Upper lobe of right lung (tissue), 1 donor: ENCODE data around the gene ANTKMT. TPM values are rescaled to one million over a fixed set of nuclear protein-coding genes. Genes with fewer than 3 reads are reported as not detected.
A peak's percentile ranks its signal among the peaks of the same experiment; 100 is the strongest.

Experiments used
- ATAC-seq: fragments of 200-7000 bp; cut with Tn5 transposase; one replicate; pipeline ENCODE4 v1.9.1; 2020; ENCODE audit warnings: mild to moderate bottlenecking, moderate library complexity
- DNase-seq: peaks from one replicate; pipeline ENCODE4 v3.0.0-alpha.2; 2020
- H3K27ac ChIP-seq: fragments of 200-600 bp; one replicate; pipeline ENCODE4 v1.8.0; 2022
- H3K27me3 ChIP-seq: fragments of 200-600 bp; one replicate; pipeline ENCODE4 v1.8.0; 2022; ENCODE audit warnings: mild to moderate bottlenecking
- H3K36me3 ChIP-seq: fragments of 200-600 bp; one replicate; pipeline ENCODE4 v1.8.0; 2022
- H3K4me1 ChIP-seq: fragments of 200-600 bp; one replicate; pipeline ENCODE4 v1.8.0; 2022
- H3K4me3 ChIP-seq: fragments of 200-600 bp; one replicate; pipeline ENCODE4 v1.8.0; 2022; ENCODE audit warnings: mild to moderate bottlenecking
- H3K9me3 ChIP-seq: fragments of 200-600 bp; one replicate; pipeline ENCODE4 v1.8.0; 2022
- intact Hi-C: fragments of 100-400 bp; cut with DNase I; formaldehyde crosslinking; loops from one replicate; pipeline ENCODE4 v1.11.0; 2022
- total RNA-seq: library from RNA; stranded (reverse); fragmentation: NEBNext Ultra II Directional; extraction: Animal tissue kit (Norgen Biotek cat#: 25700); gene quantifications from one replicate; pipeline ENCODE4 v1.2.1, GENCODE V29; 2021
- TF ChIP-seq, protein P1 (sequence below): fragments of 200-600 bp; IDR thresholded peaks from one replicate; pipeline ENCODE4 v1.8.0; 2022; ENCODE audit warnings: antibody characterized with exemption
- donor health status: DM: no; HTN: yes; CAD: no; lungs with severe emphysema.

ANTKMT gene
- total RNA-seq, 1 donor from 2014 or later, result 30.5 TPM

DNA sequence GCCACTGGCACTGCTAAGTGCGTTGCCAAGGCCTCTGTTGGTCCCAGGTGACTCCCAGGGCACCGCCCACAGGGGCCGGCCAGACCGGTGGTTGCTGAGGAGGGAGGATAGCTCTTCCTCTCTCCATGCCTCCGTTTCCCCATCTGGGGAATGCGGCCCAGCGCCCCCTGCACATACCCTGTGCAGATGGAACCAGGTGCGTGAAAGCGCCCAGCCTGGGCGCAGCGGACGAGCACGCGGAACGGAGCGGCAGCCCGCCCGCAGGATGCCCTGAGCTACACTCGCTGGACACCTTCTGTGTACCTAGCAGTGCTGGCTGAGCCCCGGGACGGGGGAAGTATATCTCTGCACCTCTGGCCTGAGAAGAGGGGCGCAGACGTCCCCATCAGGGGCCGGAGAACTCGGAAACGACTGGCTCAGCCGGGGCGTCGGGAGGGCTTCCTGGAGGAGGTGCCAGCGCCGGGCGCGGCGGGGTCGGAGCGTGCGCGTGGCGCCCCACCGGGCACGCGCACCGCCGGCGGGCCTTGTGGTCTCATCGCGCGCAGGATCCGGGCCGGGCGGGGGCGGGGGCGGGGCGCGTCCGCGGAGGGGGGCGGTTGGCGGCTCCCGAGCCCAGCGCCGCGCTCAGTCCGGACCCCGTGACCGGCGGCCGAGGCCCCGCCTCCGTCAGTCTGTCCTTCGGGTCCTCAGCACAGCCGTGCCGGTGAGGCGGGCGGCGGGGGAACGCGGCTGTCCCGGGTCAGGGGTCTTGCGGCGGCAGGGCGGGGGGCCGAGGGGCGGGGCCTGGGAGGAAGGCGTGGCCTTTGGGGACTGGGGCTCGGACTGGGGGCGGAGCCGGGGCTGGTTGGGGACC lies 5.7 kb downstream of the ANTKMT start, which contains the start of the genes CCDC78 and HAGHL:
Gene CCDC78 (minus strand): TSS at position 6 of the 853 bp plus-strand sequence. CDS start 76 bp downstream, outside the sequence.
Gene HAGHL (plus strand): TSS at position 669 of the 853 bp plus-strand sequence. CDS start 404 bp downstream, outside the sequence.
- peaks cover 16% of the 10 kb centered on the region for H3K27me3 ChIP-seq
- peaks cover under 1% of the 10 kb centered on the region for H3K36me3 ChIP-seq
- peaks cover 25% of the 10 kb centered on the region for H3K4me1 ChIP-seq
- DNase-seq (peak; percentile 82), ATAC-seq (peak; percentile 42)
- peak within 1 kb of the TSS; percentile 58 for H3K4me3 ChIP-seq
- TF ChIP-seq, protein P1, sequence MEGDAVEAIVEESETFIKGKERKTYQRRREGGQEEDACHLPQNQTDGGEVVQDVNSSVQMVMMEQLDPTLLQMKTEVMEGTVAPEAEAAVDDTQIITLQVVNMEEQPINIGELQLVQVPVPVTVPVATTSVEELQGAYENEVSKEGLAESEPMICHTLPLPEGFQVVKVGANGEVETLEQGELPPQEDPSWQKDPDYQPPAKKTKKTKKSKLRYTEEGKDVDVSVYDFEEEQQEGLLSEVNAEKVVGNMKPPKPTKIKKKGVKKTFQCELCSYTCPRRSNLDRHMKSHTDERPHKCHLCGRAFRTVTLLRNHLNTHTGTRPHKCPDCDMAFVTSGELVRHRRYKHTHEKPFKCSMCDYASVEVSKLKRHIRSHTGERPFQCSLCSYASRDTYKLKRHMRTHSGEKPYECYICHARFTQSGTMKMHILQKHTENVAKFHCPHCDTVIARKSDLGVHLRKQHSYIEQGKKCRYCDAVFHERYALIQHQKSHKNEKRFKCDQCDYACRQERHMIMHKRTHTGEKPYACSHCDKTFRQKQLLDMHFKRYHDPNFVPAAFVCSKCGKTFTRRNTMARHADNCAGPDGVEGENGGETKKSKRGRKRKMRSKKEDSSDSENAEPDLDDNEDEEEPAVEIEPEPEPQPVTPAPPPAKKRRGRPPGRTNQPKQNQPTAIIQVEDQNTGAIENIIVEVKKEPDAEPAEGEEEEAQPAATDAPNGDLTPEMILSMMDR, result no peak
- peak within 1 kb of the TSS; percentile 47 for H3K27ac ChIP-seq
- intact Hi-C loops, result no loop called here
- H3K9me3 ChIP-seq, result no peaks in the 10 kb centered on the region

DNA sequence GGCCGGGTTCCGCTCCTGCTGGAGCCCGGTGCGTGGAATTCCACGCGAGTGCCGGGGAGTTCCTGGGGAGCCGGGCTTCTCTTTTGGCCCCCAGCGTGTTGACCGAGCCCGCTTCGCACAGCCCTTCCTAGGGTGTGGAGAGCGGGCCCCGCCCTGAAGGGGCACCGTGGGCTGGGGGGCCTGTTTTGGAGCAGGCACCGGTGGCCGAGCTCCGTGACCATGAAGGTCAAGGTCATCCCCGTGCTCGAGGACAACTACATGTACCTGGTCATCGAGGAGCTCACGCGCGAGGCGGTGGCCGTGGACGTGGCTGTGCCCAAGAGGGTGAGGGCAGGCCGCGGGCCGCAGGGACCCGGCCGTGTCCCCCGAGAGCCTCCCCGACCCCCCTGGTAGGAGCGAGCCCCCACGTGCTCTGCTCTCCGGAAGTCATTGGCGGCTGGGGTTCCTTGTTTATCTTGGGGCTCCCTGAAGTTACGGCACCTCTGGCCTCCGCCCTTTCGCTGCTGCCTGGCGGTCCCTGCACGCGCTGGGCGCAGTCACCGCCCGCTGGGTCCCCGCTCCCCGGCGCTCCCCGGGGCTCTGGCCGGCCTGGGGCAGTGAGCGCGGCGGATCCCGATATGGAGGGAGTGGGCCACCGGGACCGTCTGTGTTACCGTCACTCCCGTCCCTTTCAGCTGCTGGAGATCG lies 6.5 kb downstream of the ANTKMT start:
- Histone ChIP-seq H3K36me3 (peaks cover 8% of the 10 kb centered on the region), H3K27me3 (peaks cover 16% of the 10 kb centered on the region), H3K4me1 (peaks cover 20% of the 10 kb centered on the region), H3K9me3 (no peaks in the 10 kb centered on the region), H3K4me3 (peak overlapping the region; percentile 58), H3K27ac (peak overlapping the region; percentile 47)
- TF ChIP-seq, protein P1, result no peak
- ATAC-seq (peak; percentile 1), DNase-seq (no peak)
- intact Hi-C loops, result no loop called here

DNA sequence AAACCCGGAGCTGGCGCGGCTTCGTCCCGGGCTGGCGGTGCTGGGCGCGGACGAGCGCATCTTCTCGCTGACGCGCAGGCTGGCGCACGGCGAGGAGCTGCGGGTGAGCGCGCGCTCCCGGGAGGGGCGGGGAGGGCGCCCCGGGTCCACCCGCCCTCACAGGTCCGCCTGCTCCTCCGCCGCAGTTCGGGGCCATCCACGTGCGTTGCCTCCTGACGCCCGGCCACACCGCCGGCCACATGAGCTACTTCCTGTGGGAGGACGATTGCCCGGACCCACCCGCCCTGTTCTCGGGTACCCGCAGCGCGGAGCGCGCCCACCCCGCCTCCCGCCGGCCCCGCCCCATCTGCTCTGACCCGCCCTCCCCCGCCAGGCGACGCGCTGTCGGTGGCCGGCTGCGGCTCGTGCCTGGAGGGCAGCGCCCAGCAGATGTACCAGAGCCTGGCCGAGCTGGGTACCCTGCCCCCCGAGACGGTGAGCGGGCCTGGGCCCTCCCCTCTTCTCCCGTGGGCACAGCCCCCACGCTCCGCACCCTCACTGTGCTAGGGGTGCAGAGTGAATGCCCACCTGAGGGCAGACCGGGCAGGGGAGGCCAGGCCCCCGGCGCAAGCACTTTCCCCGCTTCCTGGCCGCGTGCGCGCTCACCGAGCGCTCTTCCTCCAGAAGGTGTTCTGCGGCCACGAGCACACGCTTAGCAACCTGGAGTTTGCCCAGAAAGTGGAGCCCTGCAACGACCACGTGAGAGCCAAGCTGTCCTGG lies 7.4 kb downstream of the ANTKMT start:
- TF ChIP-seq, protein P1, result no peak
- DNase-seq, result peak; percentile 88
- H3K4me1 ChIP-seq, result peaks cover 20% of the 10 kb centered on the region
- peak overlapping the region; percentile 58 for H3K4me3 ChIP-seq
- peaks cover 8% of the 10 kb centered on the region for H3K36me3 ChIP-seq
- ATAC-seq, result peak; percentile 69
- no peaks in the 10 kb centered on the region for H3K9me3 ChIP-seq
- intact Hi-C loops, result no loop called here
- H3K27ac ChIP-seq, result no peak overlapping the region
- H3K27me3 ChIP-seq, result peaks cover 16% of the 10 kb centered on the region

DNA sequence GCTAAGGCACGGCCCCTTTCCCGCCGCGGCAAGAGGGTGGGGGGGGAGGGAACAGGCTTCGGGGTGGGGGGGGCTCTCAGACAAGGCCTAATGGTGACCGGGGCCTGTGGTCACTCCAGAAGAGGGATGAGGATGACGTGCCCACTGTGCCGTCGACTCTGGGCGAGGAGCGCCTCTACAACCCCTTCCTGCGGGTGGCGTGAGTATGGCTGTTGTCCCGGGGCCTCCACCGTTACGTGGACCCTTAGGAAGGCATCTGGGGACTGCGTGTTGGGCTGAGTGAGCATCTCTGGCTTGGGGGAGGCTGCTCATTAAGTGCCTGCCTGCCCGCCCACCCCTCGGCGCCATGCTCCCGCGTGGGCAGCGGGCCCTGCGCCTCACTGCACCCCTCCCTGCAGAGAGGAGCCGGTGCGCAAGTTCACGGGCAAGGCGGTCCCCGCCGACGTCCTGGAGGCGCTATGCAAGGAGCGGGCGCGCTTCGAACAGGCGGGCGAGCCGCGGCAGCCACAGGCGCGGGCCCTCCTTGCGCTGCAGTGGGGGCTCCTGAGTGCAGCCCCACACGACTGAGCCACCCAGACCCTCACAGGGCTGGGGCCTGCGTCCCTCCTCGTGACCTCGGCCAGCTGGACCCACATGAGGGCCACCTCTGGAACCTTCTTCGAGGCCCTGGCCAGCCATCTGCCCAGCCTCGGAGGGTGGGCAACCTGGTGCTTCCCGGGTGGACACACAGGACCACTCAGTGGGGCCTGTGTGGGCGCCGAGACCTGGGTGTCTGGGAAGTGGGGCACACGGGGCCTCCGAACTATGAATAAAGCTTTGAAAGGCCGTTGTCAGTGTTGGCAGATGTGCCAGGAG lies 8.2 kb downstream of the ANTKMT start:
- TF ChIP-seq, protein P1, result no peak
- DNase-seq (peak; percentile 67), ATAC-seq (no peak)
- Histone ChIP-seq H3K4me3 (no peak overlapping the region), H3K9me3 (no peaks in the 10 kb centered on the region), H3K4me1 (peaks cover 20% of the 10 kb centered on the region), H3K36me3 (peaks cover 8% of the 10 kb centered on the region), H3K27me3 (peaks cover 16% of the 10 kb centered on the region), H3K27ac (no peak overlapping the region)
- intact Hi-C loops, result no loop called here
